SK-N-MC (cell line): ENCODE data around the gene PTPRZ1.

Experiments used
- DNase-seq: peaks from one replicate; pipeline ENCODE4 v3.0.0-alpha.2; 2011; ENCODE audit warnings: low read depth, low spot score
- H3K27ac ChIP-seq: fragments of 200-600 bp; sonication (generic); 2 replicates; pipeline ENCODE4 v1.5.1; 2016; ENCODE audit warnings: mixed run types
- H3K36me3 ChIP-seq: fragments of 200-600 bp; sonication (generic); 2 replicates; pipeline ENCODE4 v1.6.1; 2017; ENCODE audit warnings: antibody characterized with exemption, low read length, mixed read lengths; ENCODE audit not compliant: insufficient read depth
- H3K4me3 ChIP-seq: fragments of 200-600 bp; sonication (generic); 2 replicates; pipeline ENCODE4 v1.5.1; 2016
- H3K9ac ChIP-seq: fragments of 200-600 bp; sonication (generic); 2 replicates; pipeline ENCODE4 v1.8.0; 2017; ENCODE audit warnings: mixed run types, mixed read lengths; ENCODE audit not compliant: insufficient read length
- H3K9me3 ChIP-seq: fragments of 200-600 bp; sonication (generic); 2 replicates; pipeline ENCODE4 v1.6.1; 2017; ENCODE audit warnings: low read depth, mild to moderate bottlenecking, antibody characterized with exemption, low read length, moderate library complexity, mixed read lengths
- EZH2 ChIP-seq: fragments of 200-600 bp; sonication (generic); IDR thresholded peaks from one replicate; pipeline ENCODE4 v1.6.1; 2017; ENCODE audit warnings: antibody characterized with exemption
- FOXP2 ChIP-seq: optimal IDR thresholded peaks from 2 replicates; pipeline ENCODE3; 2011; ENCODE audit warnings: mild to moderate bottlenecking, moderate library complexity; ENCODE audit not compliant: insufficient read depth; ENCODE audit errors: extremely low read length, control extremely low read depth
- POLR2AphosphoS5 ChIP-seq: IDR thresholded peaks from 2 replicates; pipeline ENCODE4 v1.6.1; 2012; ENCODE audit warnings: mild to moderate bottlenecking, low read depth, low read length, borderline replicate concordance

Gene PTPRZ1

GRCh38 chr7:122059542-122059941 is 186.6 kb downstream of the PTPRZ1 start:
- DNase-seq = no peak

GRCh38 chr7:122063146-122063545 is 190.2 kb downstream of the PTPRZ1 start:
- Histone ChIP-seq H3K4me3 (no peak overlapping the region), H3K36me3 (no peaks in the 10 kb centered on the region), H3K9me3 (no peaks in the 10 kb centered on the region), H3K9ac (no peak overlapping the region), H3K27ac (no peak overlapping the region)
- TF ChIP-seq FOXP2 (no peak), EZH2 (no peak), POLR2AphosphoS5 (no peak)
- no peak for DNase-seq

More at GRCh38 chr7:122059542-122059941, 186.6 kb downstream of the PTPRZ1 start:
- Histone ChIP-seq H3K9ac (no peak overlapping the region), H3K36me3 (no peaks in the 10 kb centered on the region), H3K27ac (no peak overlapping the region), H3K9me3 (no peaks in the 10 kb centered on the region), H3K4me3 (no peak overlapping the region)
- no peak for TF ChIP-seq POLR2AphosphoS5

- H3K9ac ChIP-seq = no peak overlapping the region
- TF ChIP-seq POLR2AphosphoS5 = no peak
- TF ChIP-seq FOXP2 = no peak
- TF ChIP-seq EZH2 = no peak
These were observed 192.0 kb downstream of the PTPRZ1 start for GRCh38 chr7:122064971-122065370.

GRCh38 chr7:122067077-122067476 is 194.1 kb downstream of the PTPRZ1 start:
- Histone ChIP-seq H3K4me3 (no peak overlapping the region), H3K9ac (no peak overlapping the region), H3K27ac (no peak overlapping the region), H3K9me3 (no peaks in the 10 kb centered on the region), H3K36me3 (no peaks in the 10 kb centered on the region)
- TF ChIP-seq POLR2AphosphoS5 (no peak), EZH2 (no peak), FOXP2 (no peak)
- DNase-seq = no peak

More at GRCh38 chr7:122064971-122065370, 192.0 kb downstream of the PTPRZ1 start:
- no peak overlapping the region for H3K27ac ChIP-seq
- no peaks in the 10 kb centered on the region for H3K9me3 ChIP-seq
- H3K4me3 ChIP-seq = no peak overlapping the region
- no peak for DNase-seq
- no peaks in the 10 kb centered on the region for H3K36me3 ChIP-seq

DNA sequence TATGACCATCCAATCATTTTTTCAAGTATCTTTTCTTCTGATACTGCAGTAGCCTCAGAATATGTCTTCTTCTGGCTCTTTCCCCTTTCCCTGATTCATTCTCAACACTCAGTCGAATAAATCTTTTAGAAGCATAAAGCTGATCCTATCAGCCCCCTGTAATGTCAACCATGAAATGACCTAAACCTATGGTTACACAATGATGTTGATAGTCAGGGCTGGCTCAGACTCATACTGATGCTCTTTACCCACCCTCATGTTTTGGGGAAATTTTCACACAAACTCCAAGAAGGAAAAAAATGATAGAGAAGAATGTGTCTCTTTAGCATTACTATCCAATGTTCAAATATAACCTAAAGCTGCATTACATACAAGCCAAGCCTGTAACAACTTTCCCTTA is 195.1 kb downstream of the PTPRZ1 start:
- TF ChIP-seq FOXP2 = no peak
- TF ChIP-seq POLR2AphosphoS5 = no peak
- TF ChIP-seq EZH2 = no peak
- H3K9ac ChIP-seq = no peak overlapping the region

GRCh38 chr7:122068999-122069398 is 196.0 kb downstream of the PTPRZ1 start:
- Histone ChIP-seq H3K36me3 (no peaks in the 10 kb centered on the region), H3K9ac (no peak overlapping the region), H3K4me3 (no peak overlapping the region), H3K9me3 (no peaks in the 10 kb centered on the region), H3K27ac (no peak overlapping the region)
- TF ChIP-seq POLR2AphosphoS5 (no peak), EZH2 (no peak), FOXP2 (no peak)
- DNase-seq = no peak

More for the DNA sequence above, 195.1 kb downstream of the PTPRZ1 start:
- H3K9me3 ChIP-seq = no peaks in the 10 kb centered on the region
- H3K4me3 ChIP-seq = no peak overlapping the region
- H3K27ac ChIP-seq = no peak overlapping the region
- no peaks in the 10 kb centered on the region for H3K36me3 ChIP-seq
- DNase-seq = no peak

DNA sequence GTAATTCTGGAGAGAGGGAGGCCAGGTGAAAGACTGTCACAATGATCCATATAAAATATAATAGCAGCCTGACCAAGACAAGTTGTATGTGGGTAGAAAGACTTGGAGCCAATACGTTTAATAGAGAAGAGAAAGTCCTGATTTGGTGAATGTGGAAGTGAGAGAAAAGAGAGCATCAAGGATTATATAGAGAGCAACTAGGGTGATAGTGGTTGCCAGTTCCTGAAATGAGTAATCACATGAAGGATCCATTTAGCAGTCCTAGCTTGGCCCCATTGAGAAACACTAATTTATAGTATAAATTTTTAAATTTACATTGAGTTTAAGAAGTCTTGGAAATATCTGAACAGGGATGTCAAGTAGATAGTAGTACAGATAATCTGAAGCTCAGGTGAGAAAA is 197.1 kb downstream of the PTPRZ1 start:
- DNase-seq = no peak
- TF ChIP-seq FOXP2 = no peak
- no peak for TF ChIP-seq POLR2AphosphoS5
- TF ChIP-seq EZH2 = no peak

DNA sequence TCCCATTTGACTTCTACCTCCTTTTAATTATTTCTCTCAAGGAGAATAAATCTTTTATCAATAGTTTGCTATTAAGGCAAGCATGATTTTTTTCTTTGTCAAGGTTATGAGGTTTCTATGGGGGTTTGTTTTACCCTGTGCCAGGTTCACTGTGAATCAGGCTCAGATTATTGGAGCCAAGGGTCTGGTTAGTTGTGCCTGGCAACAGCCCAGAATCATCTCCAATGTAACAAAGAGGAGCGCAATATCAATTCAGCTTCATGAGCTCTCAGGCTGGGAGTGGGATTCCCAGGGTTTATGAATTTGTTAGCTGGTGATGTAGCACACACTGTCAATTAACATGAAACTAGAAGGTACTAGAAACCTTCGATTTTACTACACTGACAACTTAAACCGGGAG is 197.9 kb downstream of the PTPRZ1 start:
- H3K4me3 ChIP-seq = no peak overlapping the region
- DNase-seq = no peak
- peaks cover 7% of the 10 kb centered on the region for H3K36me3 ChIP-seq
- TF ChIP-seq POLR2AphosphoS5 (no peak), FOXP2 (no peak), EZH2 (no peak)
- H3K9me3 ChIP-seq = no peaks in the 10 kb centered on the region
- H3K27ac ChIP-seq = no peak overlapping the region
- no peak overlapping the region for H3K9ac ChIP-seq

More for the DNA sequence above, 197.1 kb downstream of the PTPRZ1 start:
- H3K9me3 ChIP-seq = no peaks in the 10 kb centered on the region
- H3K36me3 ChIP-seq = peaks cover 6% of the 10 kb centered on the region
- no peak overlapping the region for H3K4me3 ChIP-seq
- no peak overlapping the region for H3K9ac ChIP-seq
- no peak overlapping the region for H3K27ac ChIP-seq

- H3K36me3 ChIP-seq = peaks cover 18% of the 10 kb centered on the region
- no peak overlapping the region for H3K9ac ChIP-seq
- H3K4me3 ChIP-seq = no peak overlapping the region
- H3K27ac ChIP-seq = no peak overlapping the region
- H3K9me3 ChIP-seq = no peaks in the 10 kb centered on the region
- DNase-seq = no peak
- no peak for TF ChIP-seq EZH2
- no peak for TF ChIP-seq POLR2AphosphoS5
- TF ChIP-seq FOXP2 = no peak
These were observed 199.3 kb downstream of the PTPRZ1 start for GRCh38 chr7:122072272-122072671.
